ENCODE results near the gene B4GALT1.
"Not testable (repeated sequence)": the region's sequence is repeated elsewhere in the genome, so short reads cannot be mapped to it uniquely, and the experiment has no call there.

GRCh38 chr9:33164921-33165262 is 2.2 kb downstream of the B4GALT1 start:
- not testable (repeated sequence) for TF ChIP-seq CTCF, POLR2A (IDR thresholded peaks at IDR 0.05)

All from lower leg skin (tissue), 3 donors.